Fibroblast of mammary gland (primary cell): ENCODE data around the gene PFKL.

Source experiments
- DNase-seq: peaks from one replicate; pipeline ENCODE4 v3.0.0-alpha.2; 2010; ENCODE audit warnings: low read depth
- H3K4me3 ChIP-seq: 2 replicates; pipeline ENCODE4 v1.5.1; 2011; ENCODE audit warnings: low read depth, mild to moderate bottlenecking, low read length, moderate library complexity; ENCODE audit not compliant: control insufficient read depth
- TF ChIP-seq, protein P1 (sequence below): conservative IDR thresholded peaks from 2 replicates; pipeline ENCODE4 v1.5.1; 2011; ENCODE audit warnings: low read depth, low read length, inconsistent platforms; ENCODE audit not compliant: control insufficient read depth, insufficient read depth

PFKL gene

DNA sequence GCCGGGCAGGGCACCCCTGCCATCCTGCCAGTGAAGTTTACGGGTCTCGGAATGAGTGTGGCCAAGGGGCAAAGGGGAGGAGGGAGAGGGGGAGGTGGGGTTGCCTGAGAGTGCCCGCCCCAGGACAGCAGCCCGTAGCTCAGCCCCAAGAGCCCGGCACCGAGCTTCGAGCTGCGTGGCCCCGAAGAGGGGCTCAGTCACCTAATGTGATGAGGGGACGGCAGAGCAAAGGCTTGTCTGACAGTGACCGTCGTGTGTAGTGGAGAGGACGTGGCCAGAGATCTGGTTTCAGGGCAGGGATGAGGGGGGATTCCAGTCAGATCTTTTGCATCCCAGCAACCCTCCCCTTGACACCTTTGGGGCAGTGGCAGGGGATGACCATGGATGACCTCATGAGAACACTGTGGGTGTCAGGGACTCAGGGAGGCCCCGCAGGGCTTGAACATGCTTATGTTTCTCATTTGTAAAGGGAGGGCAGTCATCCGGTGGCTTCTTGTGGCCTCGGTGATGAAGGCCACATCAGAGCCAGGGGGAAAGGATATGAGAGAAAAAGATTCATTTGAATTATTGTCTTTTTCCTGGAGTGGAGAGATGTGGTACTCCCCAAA, 52.5 kb downstream of the PFKL start:
- TF ChIP-seq, protein P1, sequence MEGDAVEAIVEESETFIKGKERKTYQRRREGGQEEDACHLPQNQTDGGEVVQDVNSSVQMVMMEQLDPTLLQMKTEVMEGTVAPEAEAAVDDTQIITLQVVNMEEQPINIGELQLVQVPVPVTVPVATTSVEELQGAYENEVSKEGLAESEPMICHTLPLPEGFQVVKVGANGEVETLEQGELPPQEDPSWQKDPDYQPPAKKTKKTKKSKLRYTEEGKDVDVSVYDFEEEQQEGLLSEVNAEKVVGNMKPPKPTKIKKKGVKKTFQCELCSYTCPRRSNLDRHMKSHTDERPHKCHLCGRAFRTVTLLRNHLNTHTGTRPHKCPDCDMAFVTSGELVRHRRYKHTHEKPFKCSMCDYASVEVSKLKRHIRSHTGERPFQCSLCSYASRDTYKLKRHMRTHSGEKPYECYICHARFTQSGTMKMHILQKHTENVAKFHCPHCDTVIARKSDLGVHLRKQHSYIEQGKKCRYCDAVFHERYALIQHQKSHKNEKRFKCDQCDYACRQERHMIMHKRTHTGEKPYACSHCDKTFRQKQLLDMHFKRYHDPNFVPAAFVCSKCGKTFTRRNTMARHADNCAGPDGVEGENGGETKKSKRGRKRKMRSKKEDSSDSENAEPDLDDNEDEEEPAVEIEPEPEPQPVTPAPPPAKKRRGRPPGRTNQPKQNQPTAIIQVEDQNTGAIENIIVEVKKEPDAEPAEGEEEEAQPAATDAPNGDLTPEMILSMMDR = no peak
- no peak overlapping the region for H3K4me3 ChIP-seq
- no peak for DNase-seq

DNA sequence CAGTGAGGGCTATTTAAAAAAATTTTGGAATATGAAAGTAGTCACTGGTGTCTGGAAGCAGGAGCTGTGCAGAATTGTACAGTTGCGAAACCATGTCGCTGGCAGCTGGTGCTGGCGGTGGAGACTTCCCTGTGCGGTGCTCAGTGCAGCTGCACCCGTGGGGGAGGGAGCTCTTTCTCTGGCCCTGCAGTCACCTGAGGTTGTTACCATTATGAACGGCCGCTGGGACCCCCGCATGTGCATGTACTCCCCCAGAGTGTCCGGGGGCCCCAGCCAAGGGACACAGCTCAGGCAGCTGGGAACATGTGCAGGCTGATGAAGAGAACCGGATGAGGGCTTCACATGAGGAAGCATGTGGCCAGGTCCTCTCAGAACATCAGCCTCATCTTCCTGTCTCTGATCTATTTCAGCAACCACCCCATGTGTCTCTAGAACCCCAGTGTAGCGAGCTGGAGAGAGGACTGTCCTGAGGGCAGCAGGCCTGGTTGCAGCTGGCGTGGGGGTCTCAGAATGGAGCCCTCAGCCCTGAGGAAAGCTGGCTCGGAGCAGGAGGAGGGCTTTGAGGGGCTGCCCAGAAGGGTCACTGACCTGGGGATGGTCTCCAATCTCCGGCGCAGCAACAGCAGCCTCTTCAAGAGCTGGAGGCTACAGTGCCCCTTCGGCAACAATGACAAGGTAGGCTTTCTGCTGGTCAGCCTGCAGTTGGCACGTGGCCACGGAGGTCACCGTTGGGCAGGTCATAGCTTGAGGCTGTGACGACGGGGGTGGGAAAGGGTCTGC, 53.5 kb downstream of the PFKL start, which contains the start of gene TRPM2:
Gene TRPM2 (plus strand): TSS at position 431 of the 780 bp plus-strand sequence. CDS start 80 bp downstream, at position 511.
- TF ChIP-seq, protein P1 = no peak
- peak; percentile 30 for DNase-seq
- no peak within 1 kb of the TSS for H3K4me3 ChIP-seq

DNA sequence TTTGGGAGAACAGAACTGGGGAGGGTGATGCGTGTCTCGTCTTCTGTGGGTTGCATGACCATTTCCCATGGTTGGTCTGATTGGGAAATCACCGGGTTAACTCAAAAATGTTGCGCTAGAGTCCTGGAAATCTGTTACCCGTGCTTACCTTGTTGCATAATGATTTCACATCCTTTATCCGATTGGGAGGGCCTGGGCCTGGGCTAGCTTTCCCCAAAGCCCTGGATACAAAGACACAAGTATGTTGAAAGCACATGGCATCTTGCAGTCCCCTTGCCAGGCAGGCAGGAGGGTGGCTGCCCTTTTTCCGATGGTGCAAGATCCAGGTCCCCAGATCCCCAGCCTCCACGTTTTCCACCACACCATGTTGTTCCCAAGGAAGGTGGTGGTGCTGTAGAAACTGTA, 54.1 kb downstream of the PFKL start:
- TF ChIP-seq, protein P1 = no peak
- no peak for DNase-seq
- H3K4me3 ChIP-seq = no peak overlapping the region

DNA sequence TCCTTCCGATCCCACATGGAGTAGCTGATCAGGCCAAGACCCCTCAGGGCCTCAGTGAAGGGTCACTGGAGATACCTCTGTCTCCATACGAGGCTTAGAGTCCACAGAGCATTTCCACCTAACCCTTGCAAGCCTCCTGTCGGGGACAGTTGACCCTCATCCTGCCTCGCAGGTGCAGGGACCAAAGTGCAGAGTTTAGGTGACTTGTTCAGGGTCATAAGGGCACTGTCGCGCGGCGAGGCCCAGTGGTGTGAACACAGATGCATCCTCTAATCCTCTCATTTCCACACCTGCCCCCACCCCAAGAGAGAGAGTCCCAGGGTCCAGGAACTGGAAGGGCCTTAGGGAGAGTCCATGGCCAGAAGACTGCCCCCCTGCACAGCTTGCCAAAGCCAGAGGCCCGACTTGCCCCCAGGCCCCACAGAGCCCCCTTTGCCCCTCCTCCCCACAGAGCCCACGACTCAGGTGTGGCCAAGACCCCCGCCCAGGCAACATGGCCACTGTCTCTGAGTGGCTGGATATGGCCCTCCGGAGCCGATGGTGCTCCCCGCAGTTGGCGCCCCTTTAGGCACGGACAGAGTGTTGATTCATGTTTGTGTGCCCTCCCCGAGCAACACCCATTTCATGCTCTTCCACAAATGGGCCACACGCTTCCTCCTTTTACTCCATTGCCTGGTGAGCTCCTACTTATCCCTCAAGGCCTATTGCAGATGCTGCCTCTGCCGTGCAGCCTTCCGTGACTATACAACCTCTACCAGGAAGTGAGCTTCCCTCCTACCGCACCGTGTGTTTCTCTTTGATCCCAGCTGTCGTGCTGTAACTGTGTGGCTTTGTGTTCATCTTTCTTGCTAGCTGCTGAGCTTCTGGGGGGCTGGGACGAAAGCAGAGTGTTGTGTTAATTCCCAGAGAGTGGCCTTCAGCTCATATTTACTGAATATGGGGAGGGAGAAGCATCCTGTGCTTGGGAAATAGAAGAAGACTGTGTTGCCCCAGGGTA, 55.2 kb downstream of the PFKL start:
- no peak overlapping the region for H3K4me3 ChIP-seq
- TF ChIP-seq, protein P1 = no peak
- no peak for DNase-seq

DNA sequence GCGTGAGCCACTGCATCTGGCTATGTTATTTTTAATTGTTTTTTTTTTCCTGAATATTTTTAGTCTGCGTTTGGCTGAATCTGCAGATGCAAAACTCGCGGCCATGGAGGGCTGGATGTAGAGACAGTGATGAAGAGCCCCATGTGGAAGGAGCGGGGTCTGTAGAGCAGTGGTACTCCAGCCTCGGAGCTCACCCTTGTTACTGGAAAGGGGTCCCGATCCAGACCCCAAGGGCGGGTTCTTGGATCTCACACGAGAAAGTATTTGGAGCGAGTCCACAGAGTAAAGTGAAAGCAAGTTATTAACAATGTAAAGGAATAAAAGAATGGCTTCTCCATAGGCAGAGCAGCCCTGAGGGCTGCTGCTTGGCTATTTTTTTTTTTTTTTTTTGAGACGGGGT, 56.3 kb downstream of the PFKL start:
- H3K4me3 ChIP-seq = no peak overlapping the region
- no peak for DNase-seq
- TF ChIP-seq, protein P1 = no peak

DNA sequence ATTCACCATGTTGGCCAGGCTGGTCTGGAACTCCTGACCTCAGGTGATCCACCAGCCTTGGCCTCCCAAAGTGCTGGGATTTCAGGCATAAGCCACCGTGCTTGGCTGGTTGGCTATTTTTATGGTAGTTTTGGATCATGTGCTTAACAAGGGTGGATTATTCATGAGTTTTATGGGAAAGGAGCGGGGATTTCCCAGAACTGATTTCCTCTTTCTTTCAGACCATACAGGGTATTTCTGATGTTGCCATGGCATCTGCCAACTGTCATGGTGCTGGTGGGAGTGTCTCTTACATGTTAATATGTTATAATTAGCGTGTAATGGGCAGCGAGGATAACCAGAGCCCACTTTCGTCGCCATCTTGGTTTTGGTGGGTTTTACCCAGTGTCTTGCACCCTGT, 56.8 kb downstream of the PFKL start:
- no peak for DNase-seq
- H3K4me3 ChIP-seq = no peak overlapping the region
- TF ChIP-seq, protein P1 = no peak
